OCI-LY3 (cell line): ENCODE results near the gene SORCS1.

ENCODE experiments used
- H2AFZ ChIP-seq: fragments of 200-600, 300-600 bp; shearing (Covaris generic); 2 replicates; pipeline ENCODE4 v1.6.0; 2014; ENCODE audit warnings: antibody characterized with exemption, low read depth, low read length
- H3K27ac ChIP-seq: fragments of 200-600, 300-600 bp; sonication (generic); 2 replicates; pipeline ENCODE4 v1.5.1; 2014; ENCODE audit warnings: mild to moderate bottlenecking, low read length, moderate library complexity, mixed read lengths
- H3K27me3 ChIP-seq: fragments of 200-600, 300-600 bp; sonication (generic); 2 replicates; pipeline ENCODE4 v1.6.1; 2014; ENCODE audit warnings: low read depth, low read length, mixed read lengths
- H3K36me3 ChIP-seq: fragments of 200-600, 300-600 bp; sonication (generic); replicated peaks from 2 replicates; pipeline ENCODE3; 2014; ENCODE audit warnings: low read depth, low read length, mixed read lengths
- H3K4me1 ChIP-seq: fragments of 300-600, 200-600 bp; sonication (generic); 2 replicates; pipeline ENCODE4 v1.6.1; 2014; ENCODE audit warnings: low read length, mixed read lengths
- H3K4me2 ChIP-seq: fragments of 200-600, 300-600 bp; sonication (generic); 2 replicates; pipeline ENCODE4 v1.6.1; 2014; ENCODE audit warnings: low read length, mixed read lengths
- H3K4me3 ChIP-seq: fragments of 300-600, 200-600 bp; sonication (generic); 2 replicates; pipeline ENCODE4 v1.5.1; 2014; ENCODE audit warnings: antibody characterized with exemption, mild to moderate bottlenecking, low read length, moderate library complexity
- H3K79me2 ChIP-seq: fragments of 300-600, 200-600 bp; shearing (Covaris generic); 2 replicates; pipeline ENCODE4 v1.6.1; 2014; ENCODE audit warnings: mild to moderate bottlenecking, low read length, mixed read lengths
- H3K9ac ChIP-seq: fragments of 300-600, 200-600 bp; shearing (Covaris generic); 2 replicates; pipeline ENCODE4 v1.6.0; 2014; ENCODE audit warnings: mild to moderate bottlenecking, low read length, moderate library complexity
- H3K9me3 ChIP-seq: fragments of 200-600, 300-600 bp; shearing (Covaris generic); 2 replicates; pipeline ENCODE4 v1.6.1; 2014; ENCODE audit warnings: low read length, mixed read lengths; ENCODE audit not compliant: insufficient read depth
- H4K20me1 ChIP-seq: fragments of 200-600, 300-600 bp; sonication (generic); 2 replicates; pipeline ENCODE4 v1.6.1; 2016; ENCODE audit warnings: low read length, mixed read lengths; ENCODE audit not compliant: insufficient read depth
- EZH2phosphoT487 ChIP-seq: fragments of 200-600 bp; shearing (Covaris generic); IDR thresholded peaks from 2 replicates; pipeline ENCODE4 v1.6.1; 2018; ENCODE audit warnings: antibody characterized with exemption, mixed run types, low read depth
- TF ChIP-seq, protein P1 (sequence below): fragments of 200-600, 300-600 bp; sonication (generic); IDR thresholded peaks from 2 replicates; pipeline ENCODE4 v1.5.1; 2014; ENCODE audit warnings: antibody characterized with exemption, low read length, low read depth

Gene SORCS1

DNA sequence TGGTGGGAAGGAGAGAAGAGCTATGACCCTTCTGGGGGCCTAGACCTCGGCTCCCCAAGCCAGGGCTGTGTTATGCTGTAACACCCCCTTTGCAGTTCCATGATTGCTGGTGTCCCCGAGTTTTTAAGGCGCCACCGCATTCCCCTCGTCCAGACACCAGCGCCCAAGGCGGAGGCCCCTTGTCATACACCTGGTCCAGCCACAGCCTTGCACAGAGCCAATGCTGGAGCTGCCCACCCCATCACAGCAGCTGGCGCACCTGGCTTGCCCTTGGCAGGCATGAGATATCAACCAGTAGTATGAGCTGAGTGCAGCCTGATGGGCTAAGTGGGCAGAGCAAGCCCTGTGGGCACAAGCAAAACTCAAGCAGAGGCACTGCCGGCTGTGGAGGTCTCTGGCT lies 209.4 kb downstream of the SORCS1 start:
- H3K27ac ChIP-seq = no peak overlapping the region
- TF ChIP-seq, protein P1, sequence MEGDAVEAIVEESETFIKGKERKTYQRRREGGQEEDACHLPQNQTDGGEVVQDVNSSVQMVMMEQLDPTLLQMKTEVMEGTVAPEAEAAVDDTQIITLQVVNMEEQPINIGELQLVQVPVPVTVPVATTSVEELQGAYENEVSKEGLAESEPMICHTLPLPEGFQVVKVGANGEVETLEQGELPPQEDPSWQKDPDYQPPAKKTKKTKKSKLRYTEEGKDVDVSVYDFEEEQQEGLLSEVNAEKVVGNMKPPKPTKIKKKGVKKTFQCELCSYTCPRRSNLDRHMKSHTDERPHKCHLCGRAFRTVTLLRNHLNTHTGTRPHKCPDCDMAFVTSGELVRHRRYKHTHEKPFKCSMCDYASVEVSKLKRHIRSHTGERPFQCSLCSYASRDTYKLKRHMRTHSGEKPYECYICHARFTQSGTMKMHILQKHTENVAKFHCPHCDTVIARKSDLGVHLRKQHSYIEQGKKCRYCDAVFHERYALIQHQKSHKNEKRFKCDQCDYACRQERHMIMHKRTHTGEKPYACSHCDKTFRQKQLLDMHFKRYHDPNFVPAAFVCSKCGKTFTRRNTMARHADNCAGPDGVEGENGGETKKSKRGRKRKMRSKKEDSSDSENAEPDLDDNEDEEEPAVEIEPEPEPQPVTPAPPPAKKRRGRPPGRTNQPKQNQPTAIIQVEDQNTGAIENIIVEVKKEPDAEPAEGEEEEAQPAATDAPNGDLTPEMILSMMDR = no peak
- no peak for TF ChIP-seq EZH2phosphoT487
- H3K79me2 ChIP-seq = no peaks in the 10 kb centered on the region
- no peaks in the 10 kb centered on the region for H3K36me3 ChIP-seq
- H3K9ac ChIP-seq = no peak overlapping the region
- H3K4me3 ChIP-seq = no peak overlapping the region
- H3K9me3 ChIP-seq = no peaks in the 10 kb centered on the region
- H3K4me2 ChIP-seq = no peak overlapping the region
- H3K4me1 ChIP-seq = peaks cover 8% of the 10 kb centered on the region; the same call in 1 of the 2 replicates
- H2AFZ ChIP-seq = no peak overlapping the region
- no peaks in the 10 kb centered on the region for H4K20me1 ChIP-seq
- H3K27me3 ChIP-seq = no peaks in the 10 kb centered on the region

DNA sequence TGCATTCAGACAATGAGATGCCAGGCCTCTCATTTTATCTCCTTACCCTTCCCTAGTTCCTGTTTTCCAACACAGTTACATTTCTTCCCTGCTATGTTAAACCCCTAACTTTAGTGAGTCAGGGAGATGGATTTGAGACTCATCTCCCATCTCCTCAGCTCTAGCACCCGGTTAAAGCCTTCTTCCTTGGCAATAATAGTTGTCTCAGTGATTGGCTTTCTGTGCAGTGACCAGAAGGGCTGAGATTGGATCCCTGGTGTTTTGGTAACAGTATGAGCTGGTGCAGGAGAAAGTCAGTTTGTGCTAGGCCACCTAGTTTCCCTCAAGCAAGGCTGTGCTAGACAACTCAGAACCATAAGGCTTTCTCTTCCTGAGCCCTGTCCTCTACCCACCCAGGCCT lies 212.5 kb downstream of the SORCS1 start:
- Histone ChIP-seq H3K4me2 (no peak overlapping the region), H3K9ac (no peak overlapping the region), H3K79me2 (no peaks in the 10 kb centered on the region), H3K27me3 (no peaks in the 10 kb centered on the region), H3K27ac (no peak overlapping the region), H2AFZ (no peak overlapping the region), H3K4me3 (no peak overlapping the region), H4K20me1 (no peaks in the 10 kb centered on the region), H3K4me1 (no peaks in the 10 kb centered on the region; the same call in 1 of the 2 replicates), H3K9me3 (no peaks in the 10 kb centered on the region), H3K36me3 (no peaks in the 10 kb centered on the region)
- TF ChIP-seq, protein P1 = no peak
- TF ChIP-seq EZH2phosphoT487 = no peak

DNA sequence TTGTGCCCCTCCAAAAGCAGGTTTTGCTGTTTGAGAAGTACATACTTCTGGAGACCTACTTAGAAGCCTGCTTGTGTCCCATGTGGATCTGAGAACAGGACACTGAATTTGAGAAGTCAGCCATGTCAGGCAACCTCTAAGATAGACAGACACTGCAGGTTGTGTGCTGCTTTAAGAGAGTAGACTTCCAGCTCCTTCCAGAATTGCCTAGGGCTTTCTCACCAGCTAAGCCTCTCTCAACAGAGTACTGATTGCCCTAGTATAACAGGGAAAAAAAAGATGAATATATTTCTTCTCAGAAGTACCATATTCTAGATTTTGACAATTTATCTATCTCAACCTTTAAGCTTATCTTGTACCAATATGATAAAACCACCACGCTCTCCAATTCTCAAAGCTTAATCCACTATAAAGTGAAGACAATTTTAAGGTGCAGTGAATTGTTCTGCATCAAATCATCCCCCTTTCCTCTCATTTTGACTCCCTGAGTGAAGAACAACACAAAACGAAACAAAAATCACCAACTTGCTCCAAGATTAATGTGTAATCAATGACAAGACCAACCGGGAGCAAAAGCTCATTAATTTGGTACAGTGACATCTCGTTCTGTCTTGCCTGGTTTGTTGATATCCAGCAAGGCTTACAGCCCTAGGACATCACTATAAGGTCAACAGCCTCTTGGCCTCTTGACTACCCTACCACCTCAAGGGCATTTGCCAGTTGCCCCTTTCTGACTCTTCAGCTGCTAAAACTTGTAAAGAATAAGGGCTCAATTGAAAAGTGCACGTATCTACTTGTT lies 214.6 kb downstream of the SORCS1 start:
- Histone ChIP-seq H3K9ac (no peak overlapping the region), H3K9me3 (no peaks in the 10 kb centered on the region), H3K36me3 (no peaks in the 10 kb centered on the region), H3K4me2 (no peak overlapping the region), H3K4me1 (no peaks in the 10 kb centered on the region), H2AFZ (no peak overlapping the region), H4K20me1 (no peaks in the 10 kb centered on the region), H3K27me3 (no peaks in the 10 kb centered on the region), H3K79me2 (no peaks in the 10 kb centered on the region), H3K27ac (no peak overlapping the region), H3K4me3 (no peak overlapping the region)
- no peak for TF ChIP-seq EZH2phosphoT487
- TF ChIP-seq, protein P1 = no peak

DNA sequence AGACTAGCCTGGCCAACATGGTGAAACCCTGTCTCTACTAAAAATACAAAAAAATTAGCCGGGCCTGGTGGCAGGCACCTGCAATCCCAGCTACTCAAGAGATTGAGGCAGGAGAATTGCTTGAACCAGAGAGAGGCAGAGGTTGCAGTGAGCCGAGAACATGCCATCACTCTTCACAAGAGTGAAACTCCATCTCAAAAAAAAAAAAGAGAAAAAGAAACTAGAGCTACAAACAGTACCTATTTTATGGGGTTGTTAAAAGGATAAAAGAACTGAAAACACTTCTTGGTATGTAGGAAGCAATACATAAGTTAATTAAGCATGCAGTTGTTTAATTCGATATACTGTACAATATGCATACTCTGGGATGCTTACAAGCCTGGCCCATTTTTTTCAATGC lies 216.9 kb downstream of the SORCS1 start:
- Histone ChIP-seq H3K79me2 (no peaks in the 10 kb centered on the region), H2AFZ (no peak overlapping the region), H3K27me3 (no peaks in the 10 kb centered on the region)

More for the DNA sequence above, 216.9 kb downstream of the SORCS1 start:
- no peak overlapping the region for H3K27ac ChIP-seq
- no peaks in the 10 kb centered on the region for H3K4me1 ChIP-seq
- no peaks in the 10 kb centered on the region for H4K20me1 ChIP-seq
- no peak overlapping the region for H3K9ac ChIP-seq
- no peak overlapping the region for H3K4me2 ChIP-seq
- no peaks in the 10 kb centered on the region for H3K36me3 ChIP-seq
- H3K4me3 ChIP-seq = no peak overlapping the region
- TF ChIP-seq, protein P1 = no peak
- H3K9me3 ChIP-seq = no peaks in the 10 kb centered on the region
